ENCODE data around the gene LCN2.

LCN2 gene

DNA sequence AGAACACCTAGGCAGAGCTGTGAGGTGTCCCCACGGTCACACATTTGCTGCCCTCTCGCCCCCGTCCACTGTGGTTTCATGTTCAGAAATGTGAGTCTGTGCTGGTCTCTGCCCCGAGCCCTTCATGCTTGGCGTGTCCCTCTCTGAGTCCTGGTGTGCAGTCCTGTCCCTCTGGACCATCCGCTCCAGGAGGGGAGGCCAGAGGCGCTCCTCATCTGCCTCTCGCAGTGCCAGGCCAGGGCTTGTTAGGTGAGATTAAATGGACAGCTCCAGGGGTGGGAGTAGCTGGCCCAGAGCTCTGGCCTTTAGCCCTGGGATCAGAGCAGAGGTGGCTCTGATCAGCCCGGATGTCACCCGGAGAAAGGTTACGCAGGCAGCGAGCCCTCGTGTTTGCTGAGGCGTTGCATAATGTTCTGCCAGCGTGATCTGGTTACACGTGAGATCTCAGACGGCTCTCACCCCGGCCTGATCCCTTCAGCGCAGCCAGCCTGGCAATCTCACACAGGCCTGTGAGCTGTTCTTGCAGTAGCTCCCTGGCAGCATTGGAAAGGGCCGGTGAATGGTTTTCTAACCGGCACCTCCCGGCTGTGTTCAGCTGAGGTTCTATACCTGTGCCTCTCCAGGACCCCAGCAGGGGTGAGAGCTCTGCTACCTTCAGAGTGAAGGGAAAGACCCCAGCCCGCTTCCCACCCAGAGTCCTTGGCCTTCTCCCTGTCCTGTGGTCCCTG, 46.2 kb upstream of the LCN2 start:
- in situ Hi-C loops (cut with MboI; ENCODE audit: low pct_unique_long_range_greater_than_20kb, low sequenced_read_pairs, unreplicated experiment): no loop called here
- TF ChIP-seq, protein P1, sequence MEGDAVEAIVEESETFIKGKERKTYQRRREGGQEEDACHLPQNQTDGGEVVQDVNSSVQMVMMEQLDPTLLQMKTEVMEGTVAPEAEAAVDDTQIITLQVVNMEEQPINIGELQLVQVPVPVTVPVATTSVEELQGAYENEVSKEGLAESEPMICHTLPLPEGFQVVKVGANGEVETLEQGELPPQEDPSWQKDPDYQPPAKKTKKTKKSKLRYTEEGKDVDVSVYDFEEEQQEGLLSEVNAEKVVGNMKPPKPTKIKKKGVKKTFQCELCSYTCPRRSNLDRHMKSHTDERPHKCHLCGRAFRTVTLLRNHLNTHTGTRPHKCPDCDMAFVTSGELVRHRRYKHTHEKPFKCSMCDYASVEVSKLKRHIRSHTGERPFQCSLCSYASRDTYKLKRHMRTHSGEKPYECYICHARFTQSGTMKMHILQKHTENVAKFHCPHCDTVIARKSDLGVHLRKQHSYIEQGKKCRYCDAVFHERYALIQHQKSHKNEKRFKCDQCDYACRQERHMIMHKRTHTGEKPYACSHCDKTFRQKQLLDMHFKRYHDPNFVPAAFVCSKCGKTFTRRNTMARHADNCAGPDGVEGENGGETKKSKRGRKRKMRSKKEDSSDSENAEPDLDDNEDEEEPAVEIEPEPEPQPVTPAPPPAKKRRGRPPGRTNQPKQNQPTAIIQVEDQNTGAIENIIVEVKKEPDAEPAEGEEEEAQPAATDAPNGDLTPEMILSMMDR (IDR thresholded peaks at IDR 0.05; ENCODE audit: extremely low read depth, insufficient read depth, missing control alignments): no peak
- no peak for DNase-seq (ENCODE audit: low spot score)

DNA sequence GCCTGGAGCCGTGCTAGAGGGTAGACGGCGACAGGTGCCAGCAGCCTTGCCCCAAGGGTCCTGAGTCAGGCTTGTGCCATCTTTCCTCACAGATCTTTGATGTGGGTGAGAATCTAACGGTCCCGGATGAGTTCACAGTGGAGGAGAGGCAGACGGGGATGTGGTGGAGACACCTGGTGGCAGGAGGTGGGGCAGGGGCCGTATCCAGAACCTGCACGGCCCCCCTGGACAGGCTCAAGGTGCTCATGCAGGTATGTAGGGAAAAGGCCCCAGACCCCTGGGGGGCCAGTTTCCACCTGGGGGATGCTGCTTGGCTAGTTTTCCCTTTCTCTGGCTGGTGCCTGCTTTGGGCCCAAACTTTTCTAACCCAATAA, 45.7 kb upstream of the LCN2 start:
- in situ Hi-C loops (cut with MboI; ENCODE audit: low pct_unique_long_range_greater_than_20kb, low sequenced_read_pairs, unreplicated experiment): no loop called here
- no peak for DNase-seq (ENCODE audit: low spot score)
- TF ChIP-seq, protein P1 (IDR thresholded peaks at IDR 0.05; ENCODE audit: extremely low read depth, insufficient read depth, missing control alignments): peak; percentile 24

DNA sequence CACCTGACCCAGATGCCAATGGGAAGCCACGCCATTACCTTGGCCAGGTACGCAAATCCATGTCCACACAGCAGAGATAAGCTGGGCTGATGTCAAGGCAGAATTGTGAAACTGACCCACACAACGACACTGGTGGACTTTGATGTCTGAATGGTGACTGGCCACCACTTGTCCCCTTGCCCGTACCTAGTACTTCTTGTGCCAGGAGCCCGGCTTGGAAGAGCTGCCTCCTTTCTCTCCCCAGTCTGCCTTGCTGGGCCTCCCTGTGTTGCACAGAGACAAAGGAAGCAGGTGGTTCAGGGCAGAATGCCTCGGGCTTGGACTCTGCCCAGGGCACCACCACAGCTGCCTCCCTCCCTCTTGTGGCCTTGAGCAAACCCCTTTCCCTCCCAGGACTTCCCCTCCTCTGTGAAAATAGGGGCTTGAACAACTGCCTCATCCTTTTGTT, 45.1 kb upstream of the LCN2 start:
- no peak for DNase-seq (ENCODE audit: low spot score)
- in situ Hi-C loops (cut with MboI; ENCODE audit: low pct_unique_long_range_greater_than_20kb, low sequenced_read_pairs, unreplicated experiment): no loop called here
- TF ChIP-seq, protein P1 (IDR thresholded peaks at IDR 0.05; ENCODE audit: extremely low read depth, insufficient read depth, missing control alignments): no peak

DNA sequence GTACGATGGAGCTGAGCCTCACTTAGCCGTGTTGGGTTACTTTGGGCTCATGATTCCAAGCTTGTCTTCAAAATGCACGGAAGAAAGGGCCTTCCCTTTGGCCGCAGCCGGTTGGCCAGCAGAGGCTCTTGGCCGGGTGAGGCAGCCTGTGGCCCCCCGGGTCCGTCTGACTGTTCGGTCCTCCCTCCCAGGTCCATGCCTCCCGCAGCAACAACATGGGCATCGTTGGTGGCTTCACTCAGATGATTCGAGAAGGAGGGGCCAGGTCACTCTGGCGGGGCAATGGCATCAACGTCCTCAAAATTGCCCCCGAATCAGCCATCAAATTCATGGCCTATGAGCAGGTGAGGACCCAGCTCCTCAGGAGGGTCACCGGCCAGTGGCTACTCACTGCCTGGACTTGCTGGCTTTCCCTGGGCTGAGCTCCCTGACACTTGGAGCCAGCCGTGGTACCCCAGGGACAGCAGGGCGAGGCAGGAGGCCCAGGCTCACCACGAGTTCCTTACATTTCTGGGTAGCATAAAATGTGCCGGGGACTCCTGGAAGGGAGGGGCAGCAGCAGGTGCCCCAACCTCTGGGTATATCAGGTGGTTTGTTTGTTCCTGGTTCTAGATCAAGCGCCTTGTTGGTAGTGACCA, 43.6 kb upstream of the LCN2 start:
- DNase-seq (ENCODE audit: low spot score): no peak
- in situ Hi-C loops (cut with MboI; ENCODE audit: low pct_unique_long_range_greater_than_20kb, low sequenced_read_pairs, unreplicated experiment): no loop called here
- TF ChIP-seq, protein P1 (IDR thresholded peaks at IDR 0.05; ENCODE audit: extremely low read depth, insufficient read depth, missing control alignments): no peak

DNA sequence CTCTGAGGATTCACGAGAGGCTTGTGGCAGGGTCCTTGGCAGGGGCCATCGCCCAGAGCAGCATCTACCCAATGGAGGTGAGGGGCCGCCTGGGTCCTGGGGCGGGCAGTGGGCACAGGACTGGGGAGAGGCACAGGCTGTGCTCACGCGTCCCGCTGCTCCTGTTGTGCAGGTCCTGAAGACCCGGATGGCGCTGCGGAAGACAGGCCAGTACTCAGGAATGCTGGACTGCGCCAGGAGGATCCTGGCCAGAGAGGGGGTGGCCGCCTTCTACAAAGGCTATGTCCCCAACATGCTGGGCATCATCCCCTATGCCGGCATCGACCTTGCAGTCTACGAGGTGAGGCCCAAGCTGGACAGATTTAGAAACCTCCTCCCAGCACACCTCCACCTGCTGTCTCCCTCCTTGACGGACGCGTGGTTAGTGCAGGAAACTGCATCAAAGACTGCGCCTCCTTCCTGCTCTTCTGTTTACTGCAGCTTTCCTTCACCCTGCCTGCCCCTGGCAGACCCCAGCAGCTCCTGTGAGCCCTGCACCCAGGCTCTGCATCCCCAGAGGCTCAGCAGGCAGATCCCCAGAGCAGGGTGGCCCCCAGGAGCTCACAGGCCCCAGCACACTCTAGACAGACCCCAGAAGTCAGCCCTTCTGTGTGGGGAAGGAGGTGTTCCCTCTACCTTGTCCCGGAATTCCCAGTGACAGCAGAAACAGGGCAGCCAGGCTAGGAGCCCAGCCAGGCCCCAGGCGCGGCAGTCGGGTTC, 42.9 kb upstream of the LCN2 start:
- no peak for DNase-seq (ENCODE audit: low spot score)
- in situ Hi-C loops (cut with MboI; ENCODE audit: low pct_unique_long_range_greater_than_20kb, low sequenced_read_pairs, unreplicated experiment): no loop called here
- TF ChIP-seq, protein P1 (IDR thresholded peaks at IDR 0.05; ENCODE audit: extremely low read depth, insufficient read depth, missing control alignments): no peak

DNA sequence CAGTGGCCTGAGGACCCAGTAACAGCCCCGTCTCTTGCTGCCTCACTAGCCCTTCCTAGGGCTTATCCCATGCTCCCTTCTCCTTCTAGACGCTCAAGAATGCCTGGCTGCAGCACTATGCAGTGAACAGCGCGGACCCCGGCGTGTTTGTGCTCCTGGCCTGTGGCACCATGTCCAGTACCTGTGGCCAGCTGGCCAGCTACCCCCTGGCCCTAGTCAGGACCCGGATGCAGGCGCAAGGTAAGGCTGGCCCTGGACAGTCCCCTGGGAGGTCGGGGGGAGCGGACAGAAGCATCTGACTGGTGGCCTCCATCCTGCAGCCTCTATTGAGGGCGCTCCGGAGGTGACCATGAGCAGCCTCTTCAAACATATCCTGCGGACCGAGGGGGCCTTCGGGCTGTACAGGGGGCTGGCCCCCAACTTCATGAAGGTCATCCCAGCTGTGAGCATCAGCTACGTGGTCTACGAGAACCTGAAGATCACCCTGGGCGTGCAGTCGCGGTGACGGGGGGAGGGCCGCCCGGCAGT, 42.2 kb upstream of the LCN2 start:
- in situ Hi-C loops (cut with MboI; ENCODE audit: low pct_unique_long_range_greater_than_20kb, low sequenced_read_pairs, unreplicated experiment): no loop called here
- DNase-seq (ENCODE audit: low spot score): no peak
- TF ChIP-seq, protein P1 (IDR thresholded peaks at IDR 0.05; ENCODE audit: extremely low read depth, insufficient read depth, missing control alignments): no peak

All from GM13977 (cell line).